ENCODE data around the gene ATPAF1. TPM values are rescaled to one million over a fixed set of nuclear protein-coding genes. Genes with fewer than 3 reads are reported as not detected.

Gene ATPAF1
- total RNA-seq, 2 donors from 2014 or later: 56.1 to 84.2 TPM

DNA sequence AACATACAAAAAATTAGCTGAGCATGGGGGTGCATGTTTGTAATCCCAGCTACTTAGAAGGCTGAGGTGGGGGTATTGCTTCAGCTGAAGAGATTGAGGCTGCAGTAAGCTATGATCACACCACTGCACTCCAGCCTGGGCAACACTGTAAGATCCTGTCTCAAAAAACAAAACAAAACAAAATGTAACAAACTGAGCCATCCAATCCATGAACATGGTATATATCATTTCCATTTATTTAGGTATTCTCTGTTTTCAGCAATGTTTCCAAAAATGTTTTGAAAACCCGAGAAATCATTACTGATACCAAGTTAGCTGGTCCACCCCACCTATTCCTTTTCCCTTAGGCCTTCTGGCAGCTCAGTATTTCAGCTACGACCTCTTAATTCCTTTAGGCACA lies 18.4 kb downstream of the ATPAF1 start:
- DNase-seq: no peak
- Mint-ChIP-seq H3K9me3 (peaks cover 26% of the 10 kb centered on the region), H3K36me3 (ENCODE audit: low read depth) (peaks cover 67% of the 10 kb centered on the region), H3K4me1 (no peaks in the 10 kb centered on the region), H3K4me3 (no peak overlapping the region), H3K27me3 (ENCODE audit: insufficient read depth) (no peaks in the 10 kb centered on the region), H3K27ac (no peak overlapping the region)
- Histone ChIP-seq H3K27ac (ENCODE audit: low read depth, low read length) (no peak overlapping the region), H3K4me1 (ENCODE audit: control insufficient read depth, insufficient read depth, low read length) (no peaks in the 10 kb centered on the region), H3K27me3 (ENCODE audit: control insufficient read depth, insufficient read depth, low read length, poor library complexity, severe bottlenecking) (no peaks in the 10 kb centered on the region), H3K36me3 (ENCODE audit: control insufficient read depth, insufficient read depth, low read length) (peaks cover 68% of the 10 kb centered on the region), H3K4me3 (ENCODE audit: low read length) (no peak overlapping the region), H3K9ac (ENCODE audit: extremely low read depth, low read length, poor library complexity, severe bottlenecking) (no peak overlapping the region), H3K9me3 (ENCODE audit: control insufficient read depth, low read length) (peaks cover 42% of the 10 kb centered on the region)
- WGBS, 2 experiments (ENCODE audit: insufficient coverage in 1 of 2, insufficient read length in 1 of 2): 88 to 96% methylated on average over 1 to 2 of the region's 2 CpGs
- TF ChIP-seq CTCF (conservative IDR thresholded peaks at IDR 0.05): no peak

- Mint-ChIP-seq H3K27me3 (ENCODE audit: insufficient read depth) (no peaks in the 10 kb centered on the region), H3K4me1 (no peaks in the 10 kb centered on the region), H3K9me3 (peaks cover 24% of the 10 kb centered on the region), H3K36me3 (ENCODE audit: low read depth) (peaks cover 56% of the 10 kb centered on the region), H3K27ac (no peak overlapping the region), H3K4me3 (no peak overlapping the region)
- peaks cover 40% of the 10 kb centered on the region for H3K9me3 ChIP-seq (ENCODE audit: control insufficient read depth, low read length)
- TF ChIP-seq CTCF (conservative IDR thresholded peaks at IDR 0.05): no peak
- DNase-seq: no peak
- H3K9ac ChIP-seq (ENCODE audit: extremely low read depth, low read length, poor library complexity, severe bottlenecking): no peak overlapping the region
- no peak overlapping the region for H3K27ac ChIP-seq (ENCODE audit: low read depth, low read length)
- WGBS, 2 experiments (ENCODE audit: insufficient coverage in 1 of 2, insufficient read length in 1 of 2): 93% methylated on average over 3 of the region's 3 CpGs
- H3K4me1 ChIP-seq (ENCODE audit: control insufficient read depth, insufficient read depth, low read length): no peaks in the 10 kb centered on the region
- H3K4me3 ChIP-seq (ENCODE audit: low read length): no peak overlapping the region
- peaks cover 69% of the 10 kb centered on the region for H3K36me3 ChIP-seq (ENCODE audit: control insufficient read depth, insufficient read depth, low read length)
- H3K27me3 ChIP-seq (ENCODE audit: control insufficient read depth, insufficient read depth, low read length, poor library complexity, severe bottlenecking): no peaks in the 10 kb centered on the region
Observed at GRCh38 chr1:46647611-46648010, 20.6 kb downstream of the ATPAF1 start.

GRCh38 chr1:46646844-46647243 lies 21.3 kb downstream of the ATPAF1 start:
- Histone ChIP-seq H3K4me1 (ENCODE audit: control insufficient read depth, insufficient read depth, low read length) (no peaks in the 10 kb centered on the region), H3K27ac (ENCODE audit: low read depth, low read length) (no peak overlapping the region), H3K36me3 (ENCODE audit: control insufficient read depth, insufficient read depth, low read length) (peaks cover 69% of the 10 kb centered on the region), H3K27me3 (ENCODE audit: control insufficient read depth, insufficient read depth, low read length, poor library complexity, severe bottlenecking) (no peaks in the 10 kb centered on the region), H3K9me3 (ENCODE audit: control insufficient read depth, low read length) (peaks cover 40% of the 10 kb centered on the region), H3K4me3 (ENCODE audit: low read length) (no peak overlapping the region), H3K9ac (ENCODE audit: extremely low read depth, low read length, poor library complexity, severe bottlenecking) (no peak overlapping the region)
- 96 to 100% methylated on average over 2 of the region's 2 CpGs for WGBS, 2 experiments (ENCODE audit: insufficient coverage in 1 of 2, insufficient read length in 1 of 2)
- TF ChIP-seq CTCF (conservative IDR thresholded peaks at IDR 0.05): no peak
- Mint-ChIP-seq H3K4me3 (no peak overlapping the region), H3K4me1 (no peaks in the 10 kb centered on the region), H3K9me3 (peaks cover 23% of the 10 kb centered on the region), H3K27ac (no peak overlapping the region), H3K27me3 (ENCODE audit: insufficient read depth) (no peaks in the 10 kb centered on the region), H3K36me3 (ENCODE audit: low read depth) (peaks cover 56% of the 10 kb centered on the region)
- no peak for DNase-seq
